Measurements from ENCODE around the gene PRKN.

The PRKN gene

DNA sequence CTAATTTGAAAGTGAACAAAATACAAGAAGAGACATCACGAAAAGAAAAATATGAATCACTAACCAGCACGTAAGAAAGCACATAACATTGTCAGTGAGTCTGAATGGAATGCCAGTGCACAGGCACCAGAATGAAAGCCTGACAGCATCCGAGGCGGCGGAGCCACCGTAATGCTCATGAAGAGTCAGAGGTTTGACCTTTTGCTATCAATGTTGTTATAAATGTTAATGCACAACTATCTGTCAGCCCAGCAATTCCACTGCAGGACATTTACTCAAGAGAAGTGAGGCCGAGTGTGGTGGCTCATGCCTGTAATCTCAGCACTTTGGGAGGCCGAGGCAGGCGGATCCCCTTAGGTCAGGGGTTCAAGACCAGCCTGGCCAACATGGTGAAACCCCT is 562.1 kb downstream of the PRKN start:
- H3K27ac ChIP-seq (ENCODE audit: poor library complexity, severe bottlenecking): no peak overlapping the region
- H3K27me3 ChIP-seq (ENCODE audit: insufficient read depth, poor library complexity, severe bottlenecking): no peaks in the 10 kb centered on the region
- no peak overlapping the region for H3K4me3 ChIP-seq (ENCODE audit: severe bottlenecking)
- TF ChIP-seq, protein P1, sequence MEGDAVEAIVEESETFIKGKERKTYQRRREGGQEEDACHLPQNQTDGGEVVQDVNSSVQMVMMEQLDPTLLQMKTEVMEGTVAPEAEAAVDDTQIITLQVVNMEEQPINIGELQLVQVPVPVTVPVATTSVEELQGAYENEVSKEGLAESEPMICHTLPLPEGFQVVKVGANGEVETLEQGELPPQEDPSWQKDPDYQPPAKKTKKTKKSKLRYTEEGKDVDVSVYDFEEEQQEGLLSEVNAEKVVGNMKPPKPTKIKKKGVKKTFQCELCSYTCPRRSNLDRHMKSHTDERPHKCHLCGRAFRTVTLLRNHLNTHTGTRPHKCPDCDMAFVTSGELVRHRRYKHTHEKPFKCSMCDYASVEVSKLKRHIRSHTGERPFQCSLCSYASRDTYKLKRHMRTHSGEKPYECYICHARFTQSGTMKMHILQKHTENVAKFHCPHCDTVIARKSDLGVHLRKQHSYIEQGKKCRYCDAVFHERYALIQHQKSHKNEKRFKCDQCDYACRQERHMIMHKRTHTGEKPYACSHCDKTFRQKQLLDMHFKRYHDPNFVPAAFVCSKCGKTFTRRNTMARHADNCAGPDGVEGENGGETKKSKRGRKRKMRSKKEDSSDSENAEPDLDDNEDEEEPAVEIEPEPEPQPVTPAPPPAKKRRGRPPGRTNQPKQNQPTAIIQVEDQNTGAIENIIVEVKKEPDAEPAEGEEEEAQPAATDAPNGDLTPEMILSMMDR (IDR thresholded peaks at IDR 0.05; ENCODE audit: poor library complexity, severe bottlenecking): no peak
- ATAC-seq (ENCODE audit: low read depth): no peak
- DNase-seq (ENCODE audit: low spot score): no peak
- H3K4me1 ChIP-seq (ENCODE audit: insufficient read depth, poor library complexity, severe bottlenecking): no peaks in the 10 kb centered on the region
- no peaks in the 10 kb centered on the region for H3K36me3 ChIP-seq (ENCODE audit: low read depth)
- no peaks in the 10 kb centered on the region for H3K9me3 ChIP-seq (ENCODE audit: severe bottlenecking)

GRCh38 chr6:162157167-162157870 is 570.2 kb downstream of the PRKN start:
- no peak for ATAC-seq (ENCODE audit: low read depth)
- DNase-seq (ENCODE audit: low spot score): no peak
- H3K4me1 ChIP-seq (ENCODE audit: insufficient read depth, poor library complexity, severe bottlenecking): no peaks in the 10 kb centered on the region
- TF ChIP-seq, protein P1 (IDR thresholded peaks at IDR 0.05; ENCODE audit: poor library complexity, severe bottlenecking): no peak
- H3K36me3 ChIP-seq (ENCODE audit: low read depth): no peaks in the 10 kb centered on the region
- H3K27ac ChIP-seq (ENCODE audit: poor library complexity, severe bottlenecking): no peak overlapping the region
- H3K4me3 ChIP-seq (ENCODE audit: severe bottlenecking): no peak overlapping the region
- no peaks in the 10 kb centered on the region for H3K27me3 ChIP-seq (ENCODE audit: insufficient read depth, poor library complexity, severe bottlenecking)
- H3K9me3 ChIP-seq (ENCODE audit: severe bottlenecking): no peaks in the 10 kb centered on the region

DNA sequence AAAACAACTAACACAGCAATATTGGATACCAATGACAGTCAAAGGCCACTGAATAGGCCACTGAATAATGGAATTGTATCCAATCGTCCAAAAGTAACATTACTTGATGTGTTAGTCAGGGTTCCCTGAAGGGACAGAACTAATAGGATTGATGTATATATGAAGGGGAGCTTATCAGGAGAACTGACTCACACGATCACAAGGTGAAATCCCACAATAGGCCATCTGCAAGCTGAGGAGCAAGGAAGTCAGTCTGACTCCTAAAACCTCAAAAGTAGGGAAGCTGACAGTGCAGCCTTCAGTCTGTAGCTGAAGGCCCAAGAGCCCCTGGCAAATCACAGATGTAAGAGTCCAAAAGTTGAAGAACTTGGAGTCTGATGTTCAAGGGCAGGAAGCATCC is 571.4 kb downstream of the PRKN start:
- Histone ChIP-seq H3K27me3 (ENCODE audit: insufficient read depth, poor library complexity, severe bottlenecking) (no peaks in the 10 kb centered on the region), H3K9me3 (ENCODE audit: severe bottlenecking) (no peaks in the 10 kb centered on the region), H3K4me1 (ENCODE audit: insufficient read depth, poor library complexity, severe bottlenecking) (no peaks in the 10 kb centered on the region), H3K4me3 (ENCODE audit: severe bottlenecking) (no peak overlapping the region), H3K27ac (ENCODE audit: poor library complexity, severe bottlenecking) (no peak overlapping the region), H3K36me3 (ENCODE audit: low read depth) (no peaks in the 10 kb centered on the region)
- ATAC-seq (ENCODE audit: low read depth) (no peak), DNase-seq (ENCODE audit: low spot score) (no peak)
- TF ChIP-seq, protein P1 (IDR thresholded peaks at IDR 0.05; ENCODE audit: poor library complexity, severe bottlenecking): no peak

GRCh38 chr6:162154930-162155329 is 572.6 kb downstream of the PRKN start:
- ATAC-seq (ENCODE audit: low read depth): no peak
- Histone ChIP-seq H3K36me3 (ENCODE audit: low read depth) (no peaks in the 10 kb centered on the region), H3K4me3 (ENCODE audit: severe bottlenecking) (no peak overlapping the region), H3K27me3 (ENCODE audit: insufficient read depth, poor library complexity, severe bottlenecking) (no peaks in the 10 kb centered on the region), H3K27ac (ENCODE audit: poor library complexity, severe bottlenecking) (no peak overlapping the region), H3K4me1 (ENCODE audit: insufficient read depth, poor library complexity, severe bottlenecking) (no peaks in the 10 kb centered on the region), H3K9me3 (ENCODE audit: severe bottlenecking) (no peaks in the 10 kb centered on the region)
- DNase-seq (ENCODE audit: low spot score): no peak
- TF ChIP-seq, protein P1 (IDR thresholded peaks at IDR 0.05; ENCODE audit: poor library complexity, severe bottlenecking): no peak

- ATAC-seq (ENCODE audit: low read depth) (no peak), DNase-seq (ENCODE audit: low spot score) (no peak)
- H3K4me3 ChIP-seq (ENCODE audit: severe bottlenecking): no peak overlapping the region
- H3K27ac ChIP-seq (ENCODE audit: poor library complexity, severe bottlenecking): no peak overlapping the region
- no peaks in the 10 kb centered on the region for H3K4me1 ChIP-seq (ENCODE audit: insufficient read depth, poor library complexity, severe bottlenecking)
- H3K36me3 ChIP-seq (ENCODE audit: low read depth): no peaks in the 10 kb centered on the region
- no peaks in the 10 kb centered on the region for H3K27me3 ChIP-seq (ENCODE audit: insufficient read depth, poor library complexity, severe bottlenecking)
- TF ChIP-seq, protein P1 (IDR thresholded peaks at IDR 0.05; ENCODE audit: poor library complexity, severe bottlenecking): no peak
- no peaks in the 10 kb centered on the region for H3K9me3 ChIP-seq (ENCODE audit: severe bottlenecking)
Measured at GRCh38 chr6:162154001-162154400, 573.6 kb downstream of the PRKN start.
